A549 treated with Hydrocortisone at 1 μM for 4 hours (cell line): ENCODE data around the gene CAGE1. TPM values are rescaled to one million over a fixed set of nuclear protein-coding genes. Genes with fewer than 3 reads are reported as not detected.

Experiments
- total RNA-seq: library from RNA; stranded (reverse); fragments of 200-300 nt; extraction: Qiagen RNA extraction; gene quantifications from 5 replicates; pipeline ENCODE4 v1.2.3, GENCODE V29; 2022

The CAGE1 gene
- not detected in 5 replicates for total RNA-seq

DNA sequence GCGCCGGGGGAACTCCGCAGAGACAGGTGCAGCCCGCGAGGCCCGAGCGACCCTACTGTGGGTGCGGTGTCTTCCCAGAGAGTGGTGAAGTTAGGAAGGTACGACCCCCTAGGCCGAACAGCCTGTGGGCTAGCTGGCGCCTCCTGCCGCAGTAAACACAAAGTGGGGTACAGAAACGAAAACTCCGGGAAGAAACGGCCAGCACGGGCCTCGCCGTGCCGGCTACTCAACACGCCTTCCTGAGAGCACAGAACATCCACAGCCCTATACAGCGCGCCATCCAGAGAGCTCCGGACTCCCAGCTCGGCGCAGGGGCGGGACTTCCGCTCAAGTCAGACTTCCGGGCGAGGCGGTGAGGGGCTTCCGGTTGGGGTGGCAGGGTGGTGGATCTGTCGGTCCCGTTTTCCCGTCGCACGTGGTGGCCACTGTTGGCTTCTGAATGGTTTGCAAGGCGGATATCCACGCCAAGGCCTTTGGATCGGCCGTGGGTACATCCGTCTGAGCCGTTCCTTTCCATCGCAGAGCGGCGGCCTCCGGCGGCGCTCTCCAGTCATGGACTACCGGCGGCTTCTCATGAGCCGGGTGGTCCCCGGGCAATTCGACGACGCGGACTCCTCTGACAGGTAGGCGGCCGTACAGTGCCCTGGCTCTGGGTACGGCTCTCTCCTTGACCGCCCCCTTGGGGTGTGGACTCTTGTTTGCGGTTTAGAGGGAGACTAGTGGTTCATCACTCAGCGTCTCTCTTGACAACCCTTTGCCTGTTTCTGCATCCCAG, at the start of gene CAGE1, which contains the start of gene RIOK1:
Gene CAGE1, minus strand, starts transcription at position 292 of the 775 bp plus-strand sequence. CDS start 2,569 bp downstream, outside the sequence.
Gene RIOK1, plus strand, starts transcription at position 358 of the 775 bp plus-strand sequence. Its CDS starts 195 bp downstream, at position 553.

DNA sequence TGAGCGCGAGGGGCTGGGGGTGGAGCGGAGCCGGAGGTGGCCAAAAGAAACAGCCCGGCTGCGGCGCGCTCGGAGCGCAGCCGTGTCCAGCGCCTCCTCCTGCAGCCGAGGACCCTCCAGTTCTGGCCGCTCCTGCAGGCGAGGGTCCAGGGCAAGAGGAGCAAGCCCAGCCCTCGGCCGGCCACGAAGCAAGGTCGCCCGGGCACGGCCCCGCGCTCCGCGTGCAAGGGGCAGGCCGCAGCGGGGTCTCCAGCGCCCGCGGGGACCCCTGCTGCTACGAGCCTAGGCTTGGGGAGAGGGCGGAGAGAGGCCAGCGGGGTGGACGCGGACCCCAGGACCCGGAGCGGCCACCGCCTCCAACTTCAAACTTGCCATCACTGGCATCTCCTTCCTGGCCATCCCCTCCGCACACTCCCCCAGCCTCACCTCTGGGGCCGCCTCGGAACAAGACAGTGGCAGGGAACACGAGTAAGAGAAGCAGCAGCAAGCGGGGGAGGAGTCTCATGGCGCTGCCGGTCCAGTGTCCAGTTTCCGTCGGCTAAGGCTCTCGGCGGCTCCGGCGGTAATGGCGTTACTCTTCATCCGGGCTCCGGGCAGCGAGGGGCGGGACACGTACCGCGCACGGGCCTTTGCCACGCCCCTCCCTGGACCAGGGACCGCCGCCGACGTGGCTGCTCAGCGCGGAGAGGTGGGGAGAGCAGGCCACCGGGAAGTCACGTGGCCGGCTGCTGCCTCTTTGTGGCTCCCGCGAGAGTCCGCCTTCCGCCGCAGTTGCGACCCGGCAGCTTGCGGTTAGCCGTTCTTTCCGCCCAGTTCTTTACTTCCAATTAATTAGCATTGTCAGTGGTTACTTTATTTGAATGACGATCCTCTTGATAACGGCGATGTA, 76.7 kb downstream of the CAGE1 start, which contains the start of gene SSR1:
Gene SSR1, minus strand, starts transcription at position 584 of the 889 bp plus-strand sequence. Its CDS starts 79 bp downstream, at position 505.

Other genes with a start within 250 kb of the CAGE1 start
- 65.3 to 92.2 TPM (median 69.6 TPM) in 5 replicates for gene SSR1, start 76.5 kb downstream of the CAGE1 start, total RNA-seq
- 11.1 to 15.1 TPM (median 11.4 TPM) in 5 replicates for gene RIOK1, start 66 bp upstream of the CAGE1 start, total RNA-seq
- gene DSP, start 151.9 kb upstream of the CAGE1 start, total RNA-seq, result 31.5 to 60.6 TPM (median 41.5 TPM) in 5 replicates
- gene SNRNP48, start 200.5 kb upstream of the CAGE1 start, total RNA-seq, result 8.4 to 11.0 TPM (median 10.2 TPM) in 5 replicates